GM18517 (cell line): ENCODE data around the gene FRMPD2.
A peak's percentile ranks its signal among the peaks of the same experiment; 100 is the strongest.
"Not testable (repeated sequence)": the region's sequence is repeated elsewhere in the genome, so short reads cannot be mapped to it uniquely, and the experiment has no call there.

Experiments
- ATAC-seq: cut with Tn5 transposase; IDR thresholded peaks from one replicate; pipeline ENCODE4 v1.9.1; 2021; ENCODE audit warnings: mild to moderate bottlenecking, moderate library complexity; ENCODE audit not compliant: unreplicated experiment

Gene FRMPD2

DNA sequence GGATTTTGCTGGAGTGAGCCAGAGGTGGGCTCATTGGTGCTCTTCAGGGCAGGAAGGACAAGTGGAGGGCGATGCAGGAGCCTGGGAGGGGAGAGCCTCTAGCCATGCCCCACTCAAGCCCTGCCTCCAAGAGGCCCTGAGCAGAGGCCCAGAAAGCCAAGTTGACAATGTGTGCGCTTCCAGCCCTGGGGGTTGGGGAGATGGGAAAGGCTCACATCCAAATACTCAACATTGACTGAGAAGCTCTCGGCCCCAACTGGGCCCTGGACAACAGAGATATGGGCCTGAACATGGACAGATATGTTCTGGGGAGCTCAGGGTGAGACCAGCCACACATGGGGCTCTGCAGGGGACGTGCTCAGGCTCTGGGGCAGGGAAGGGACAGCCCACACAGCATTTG is 39.0 kb downstream of the FRMPD2 start:
- ATAC-seq = no peak

DNA sequence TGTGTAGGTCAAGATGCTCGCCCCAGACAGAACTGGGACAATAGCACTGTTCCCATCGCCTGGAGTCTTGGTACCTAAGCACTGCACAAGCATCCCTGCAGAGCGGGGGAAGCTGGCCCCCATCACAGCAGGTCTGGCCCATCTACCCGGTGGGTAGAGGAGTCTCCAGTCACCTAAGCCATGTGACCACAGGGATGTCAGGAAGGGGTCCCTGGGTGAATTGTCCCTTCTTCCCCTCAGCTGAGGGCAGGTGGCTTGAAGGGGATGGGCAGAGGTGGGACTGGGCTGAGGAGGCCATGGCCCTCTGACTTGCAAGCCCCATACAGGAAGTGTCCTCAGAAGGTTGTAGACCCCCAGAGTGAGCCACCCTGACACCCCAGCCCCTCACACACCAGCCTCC is 39.7 kb downstream of the FRMPD2 start:
- ATAC-seq = no peak

DNA sequence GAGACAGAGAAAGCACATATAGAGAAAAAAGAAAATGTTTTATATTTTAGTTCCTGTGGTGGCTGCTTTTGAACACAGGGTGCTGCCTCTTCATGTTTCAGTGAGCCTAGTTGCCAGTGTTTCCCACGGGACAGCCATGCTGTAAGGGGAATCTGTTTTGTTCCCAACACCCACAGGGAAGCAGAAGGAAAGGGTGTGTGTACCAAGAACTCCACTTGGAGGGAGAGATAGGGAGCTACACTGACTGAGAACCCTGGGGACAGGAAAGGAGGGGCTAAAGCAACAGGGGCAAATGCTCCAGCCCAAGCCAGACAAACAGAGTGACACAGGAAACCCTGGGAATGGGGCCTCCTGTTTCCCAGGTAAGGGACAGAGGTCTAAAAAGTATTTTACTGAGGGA is 40.2 kb downstream of the FRMPD2 start:
- ATAC-seq = no peak

DNA sequence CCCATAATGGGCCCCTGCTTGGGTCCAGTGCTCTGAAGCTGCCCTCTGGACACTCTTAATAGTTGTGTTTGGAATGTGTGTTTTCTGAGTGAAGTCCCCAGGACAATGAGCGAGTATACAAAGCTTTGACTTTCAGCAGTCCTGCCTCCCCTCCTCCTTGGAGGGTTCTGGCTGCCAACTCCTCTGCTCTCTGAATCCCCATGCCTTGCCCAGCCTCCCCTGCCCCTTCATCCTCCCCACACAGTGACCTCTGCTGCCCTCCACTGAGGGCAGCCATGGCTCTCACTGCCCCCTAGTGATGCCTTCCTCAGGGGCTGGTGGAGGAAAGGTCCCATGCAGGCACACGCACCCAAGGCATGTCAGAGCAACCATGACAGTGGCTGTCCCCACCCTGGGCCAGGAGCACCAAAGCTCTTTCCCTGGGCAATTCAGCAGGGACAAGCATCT is 40.9 kb downstream of the FRMPD2 start:
- ATAC-seq = no peak

- ATAC-seq = no peak
These were observed 41.6 kb downstream of the FRMPD2 start for GRCh38 chr10:48232717-48233447.

- ATAC-seq = peak; percentile 57
These were observed 42.7 kb downstream of the FRMPD2 start for GRCh38 chr10:48231699-48232315.

GRCh38 chr10:48231178-48231577 is 43.3 kb downstream of the FRMPD2 start:
- ATAC-seq = peak; percentile 36

GRCh38 chr10:48227213-48227612 is 47.3 kb downstream of the FRMPD2 start:
- no peak for ATAC-seq

DNA sequence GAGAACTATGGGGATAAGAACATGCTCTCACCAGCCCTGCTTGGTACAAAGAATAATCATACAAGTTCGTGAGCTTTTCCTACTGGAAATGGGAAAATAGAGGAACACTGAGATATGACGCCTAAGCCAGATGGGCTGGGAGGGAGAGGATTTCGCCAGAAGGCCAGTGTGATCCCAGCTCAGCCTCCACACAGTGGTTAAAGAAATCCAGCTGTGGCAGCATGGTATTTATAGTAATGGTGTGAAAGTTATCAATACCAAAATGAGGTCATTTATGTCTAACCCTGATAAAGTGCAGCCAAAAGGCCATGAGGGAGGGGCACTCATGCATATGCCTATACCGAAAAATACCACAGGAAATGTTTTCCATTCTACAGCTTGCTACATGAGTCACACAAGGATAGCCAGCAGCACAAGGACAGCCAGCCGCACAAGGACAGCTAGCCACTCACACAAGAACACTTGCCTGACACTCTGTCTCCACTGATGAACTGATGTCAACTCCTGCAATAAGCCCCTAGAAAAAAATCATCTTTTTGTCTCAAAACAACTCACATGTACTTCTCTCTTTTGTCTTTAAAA is 49.4 kb downstream of the FRMPD2 start:
- ATAC-seq = no peak

DNA sequence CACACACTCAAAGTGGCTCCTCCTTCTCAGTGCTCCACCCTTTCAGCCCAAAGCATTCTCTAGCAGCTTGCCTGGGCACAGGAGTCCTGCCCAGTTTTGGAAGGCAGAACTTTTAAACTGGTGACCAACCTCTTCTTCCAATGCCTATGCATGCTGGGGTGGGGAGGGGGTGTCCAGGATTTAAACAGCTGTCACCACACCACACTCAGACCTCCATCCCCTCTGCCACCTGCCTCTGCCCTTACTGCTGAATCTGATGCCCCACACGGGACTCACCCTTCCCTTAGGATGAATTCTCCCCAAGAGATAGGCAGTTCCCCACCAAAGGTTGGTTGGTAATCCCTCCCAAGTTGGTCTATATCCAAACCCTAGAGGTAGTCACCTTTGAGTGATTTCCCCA is 50.2 kb downstream of the FRMPD2 start:
- no peak for ATAC-seq

DNA sequence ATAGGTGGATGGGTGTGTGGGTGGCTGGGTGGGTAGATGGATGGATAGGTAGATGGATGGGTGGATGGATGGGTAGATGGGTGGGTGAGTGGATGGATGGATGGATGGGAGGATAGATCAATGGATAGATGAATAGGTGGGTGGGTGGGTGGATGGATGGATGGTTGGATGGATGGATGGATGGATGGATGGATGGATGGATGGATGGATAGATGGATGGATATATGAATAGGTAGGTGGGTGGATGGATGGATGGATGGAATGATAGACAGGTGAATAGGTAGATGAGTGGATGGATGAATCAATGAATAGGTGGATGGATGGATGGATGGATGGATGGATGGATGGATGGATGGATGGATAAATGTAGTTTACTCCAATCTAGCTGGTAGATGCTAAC is 52.7 kb downstream of the FRMPD2 start:
- ATAC-seq = no peak

DNA sequence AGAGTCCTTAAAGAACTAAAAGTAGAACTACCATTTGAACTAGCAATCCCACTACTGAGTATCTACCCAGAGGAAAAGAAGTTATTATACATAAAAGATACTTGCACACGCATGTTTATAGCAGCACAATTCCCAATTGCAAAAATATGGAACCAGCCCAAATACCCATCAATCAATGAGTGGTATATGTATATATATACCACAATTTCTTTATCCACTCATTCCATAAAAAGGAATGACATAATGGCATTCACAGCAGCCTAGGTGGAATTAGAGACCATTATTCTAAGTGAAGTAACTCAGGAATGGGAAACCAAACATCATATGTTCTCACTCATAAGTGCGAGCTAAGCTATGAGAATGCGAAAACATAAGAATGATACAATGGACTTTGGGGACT is 53.5 kb downstream of the FRMPD2 start:
- not testable (repeated sequence) for ATAC-seq

DNA sequence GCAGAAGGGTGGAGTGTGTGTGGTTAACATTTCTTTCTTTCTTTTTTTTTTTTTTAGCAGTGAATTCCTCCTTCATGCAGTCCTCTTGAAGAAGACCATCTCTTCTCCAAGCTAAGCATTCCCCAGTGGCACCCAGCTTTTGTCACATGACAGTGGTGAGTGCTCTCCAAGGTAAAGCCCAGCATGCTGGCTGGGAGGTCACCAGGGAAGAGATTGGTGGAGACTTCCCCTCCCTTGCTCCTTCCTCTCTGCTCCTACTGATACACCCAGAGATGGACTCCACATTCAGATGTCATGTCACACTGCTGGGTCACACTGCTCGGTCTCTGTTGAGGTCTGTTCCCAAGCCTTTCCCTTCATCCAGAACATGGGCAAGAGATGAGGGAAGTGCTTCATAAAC is 55.3 kb downstream of the FRMPD2 start:
- no peak for ATAC-seq

DNA sequence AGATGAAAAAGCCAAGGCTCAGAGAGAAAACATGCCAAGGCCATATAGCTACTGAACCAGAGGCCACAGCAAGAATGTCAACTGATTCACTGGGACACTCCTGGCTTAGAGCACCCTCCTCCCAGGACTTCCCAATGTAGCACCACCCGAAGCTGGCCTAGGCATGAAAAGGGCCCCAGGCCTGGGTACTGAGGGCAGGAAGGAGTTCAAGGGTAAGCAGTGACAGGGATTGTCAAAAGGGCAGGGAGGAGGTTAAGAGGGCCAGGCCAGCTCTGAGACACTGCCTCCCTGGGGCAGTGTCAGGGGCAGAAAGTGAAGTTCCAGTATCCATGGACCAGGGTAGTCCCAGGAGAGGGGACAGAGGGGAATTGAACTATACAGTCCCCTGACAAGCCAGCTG is 57.8 kb downstream of the FRMPD2 start:
- ATAC-seq = no peak

- ATAC-seq = no peak
These were observed 58.3 kb downstream of the FRMPD2 start for GRCh38 chr10:48216204-48216505.

DNA sequence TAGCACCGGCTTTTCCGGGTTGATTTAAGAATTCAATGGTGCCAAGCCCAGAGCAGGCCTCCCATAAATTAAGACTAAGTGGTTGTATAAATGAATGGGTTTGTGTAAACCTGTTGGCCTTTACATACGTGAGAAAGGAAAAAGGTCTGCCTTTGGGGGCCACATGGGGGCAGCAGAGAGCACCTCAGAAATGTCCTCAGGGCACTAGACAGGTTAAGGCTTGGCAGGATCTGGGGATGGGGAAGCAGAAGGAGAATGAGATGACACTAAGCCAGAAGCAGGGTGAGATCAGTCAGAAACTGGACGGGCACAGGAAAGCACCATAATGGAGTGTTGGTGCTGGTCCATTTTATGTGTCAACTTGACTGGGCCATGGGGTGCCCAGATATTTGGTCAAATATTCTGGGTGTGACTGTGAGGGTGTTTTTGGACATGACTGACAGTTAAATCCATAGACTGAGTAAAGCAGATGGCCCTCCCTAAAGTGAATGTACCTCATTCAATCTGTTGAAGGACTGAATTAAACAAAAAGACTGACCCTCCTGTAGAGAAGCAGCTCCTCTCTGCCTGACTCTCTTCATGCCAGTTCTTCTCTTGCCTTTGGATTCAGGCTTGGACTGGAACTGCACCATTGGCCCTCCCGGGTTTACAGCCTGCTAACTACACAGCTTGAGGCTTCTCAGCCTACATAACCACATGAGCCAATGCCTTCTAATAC is 58.9 kb downstream of the FRMPD2 start:
- no peak for ATAC-seq

DNA sequence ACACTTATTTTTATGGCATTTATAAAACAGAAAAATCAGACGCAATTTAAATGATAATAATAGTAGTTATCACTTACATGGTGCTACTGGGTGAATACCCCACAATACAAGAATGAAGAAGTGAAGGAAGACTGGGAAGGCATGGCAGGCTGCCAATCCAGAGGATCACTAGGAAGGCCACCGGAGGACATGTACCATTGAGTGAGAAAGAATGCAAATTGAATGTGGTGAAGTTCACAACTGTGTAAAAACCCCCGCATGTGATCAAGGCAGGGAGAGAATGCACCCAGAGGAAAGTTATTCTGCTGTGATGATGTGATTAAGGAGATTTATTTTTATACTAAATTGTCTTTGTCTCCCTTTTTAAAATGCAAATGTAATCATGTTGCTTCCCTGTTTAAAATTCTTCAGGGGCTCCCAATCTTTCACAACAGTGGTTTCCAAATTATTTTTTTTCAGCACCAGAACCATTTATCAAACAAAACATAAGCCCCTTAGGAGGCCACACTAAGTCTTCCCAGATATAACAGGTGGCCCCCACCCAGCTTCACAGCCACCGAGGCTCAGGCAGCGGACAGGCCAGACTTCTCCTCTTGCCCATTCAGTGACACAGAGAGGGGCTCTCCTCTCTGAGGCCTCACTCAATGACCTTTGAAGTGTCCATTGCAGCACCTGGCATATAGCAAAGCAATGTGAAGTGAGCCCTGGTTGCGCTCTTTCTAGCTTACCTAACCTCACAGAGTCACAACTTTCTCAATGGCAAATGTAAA is 59.6 kb downstream of the FRMPD2 start:
- no peak for ATAC-seq

- no peak for ATAC-seq
These were observed 61.4 kb downstream of the FRMPD2 start for GRCh38 chr10:48213047-48213446.

DNA sequence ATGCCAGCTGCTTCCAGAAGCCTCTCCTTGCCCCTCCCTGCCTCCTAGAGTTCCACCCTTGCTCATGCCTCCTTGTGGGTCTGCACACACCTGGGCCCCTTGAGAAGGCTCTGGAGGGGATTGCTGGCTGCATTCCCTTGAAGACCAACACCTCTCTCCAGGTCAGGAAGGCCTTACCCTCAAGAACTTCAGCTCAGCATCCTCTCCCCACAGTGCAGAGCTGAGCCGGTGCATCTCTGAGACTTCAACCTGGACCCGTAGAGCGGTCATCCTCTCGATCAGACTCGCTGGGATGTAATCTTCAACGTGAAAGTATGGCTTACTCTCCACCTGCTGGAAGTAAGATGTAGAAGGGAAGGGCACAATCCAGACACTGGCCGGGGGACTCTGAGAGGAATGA is 62.7 kb downstream of the FRMPD2 start:
- no peak for ATAC-seq

GRCh38 chr10:48210966-48211365 is 63.5 kb downstream of the FRMPD2 start:
- no peak for ATAC-seq

DNA sequence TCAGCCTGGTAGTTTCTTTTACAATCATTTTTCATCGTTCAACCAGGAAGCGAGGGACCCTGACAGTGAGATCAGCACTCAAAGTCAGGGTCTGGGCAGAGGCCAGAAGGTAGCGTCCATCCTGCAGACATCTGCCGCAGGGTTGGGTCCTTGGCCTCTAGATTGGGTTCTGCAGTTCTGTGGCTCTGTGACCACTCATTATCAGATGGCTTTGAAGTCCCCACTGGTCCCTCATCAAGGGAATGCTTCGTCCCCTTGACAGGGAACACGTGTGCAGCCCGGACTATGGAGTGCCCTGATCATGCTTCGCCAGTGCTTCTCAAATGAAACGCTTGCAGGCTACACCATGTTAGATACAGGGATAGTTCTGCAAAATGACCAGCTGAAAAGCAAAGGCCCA is 64.1 kb downstream of the FRMPD2 start:
- no peak for ATAC-seq
